HCT116 (cell line): Measurements from ENCODE around the gene DNM1. TPM values are rescaled to one million over a fixed set of nuclear protein-coding genes. Genes with fewer than 3 reads are reported as not detected.
A peak's percentile ranks its signal among the peaks of the same experiment; 100 is the strongest.

Experiments
- ATAC-seq: fragments of 200-7000 bp; cut with Tn5 transposase; 2 replicates; pipeline ENCODE4 v1.9.1; 2020; ENCODE audit warnings: mild to moderate bottlenecking, moderate library complexity
- BruUV-seq: library from RNA; stranded (reverse); fragments of 400-500 nt; replicated peaks from 2 replicates; lab custom pipeline; 2021; lab: Mats Ljungman, UMichigan
- CTCF ChIA-PET: fragments of 300-600 bp; sonication (Branson Sonifier 250); formaldehyde crosslinking; loops from one replicate; lab custom pipeline; 2021; ENCODE audit warnings: antibody characterized with exemption; lab: Charles Lee
- POLR2A ChIA-PET: fragments of 300-600, 350-600 bp; sonication (Branson Sonifier 250); formaldehyde crosslinking; loops from one replicate; lab custom pipeline; 2021; ENCODE audit warnings: antibody characterized with exemption; lab: Charles Lee
- RAD21 ChIA-PET, 2 experiments: fragments of 300-600 bp; sonication (Branson Sonifier 250); formaldehyde crosslinking; loops; one replicate each; lab custom pipeline; 2023; ENCODE audit warnings: low total read pairs in 2 of 2; ENCODE audit not compliant: uncharacterized antibody in 2 of 2, unreplicated experiment in 2 of 2, low non-redundant PET in 1 of 2; lab: Charles Lee
- DNase-seq: peaks from one replicate; pipeline ENCODE4 v3.0.0-alpha.2; 2010; ENCODE audit warnings: low read depth, low spot score
- H2AFZ ChIP-seq: fragments of 200-600 bp; shearing (Covaris generic), sonication (generic); 2 replicates; pipeline ENCODE4 v1.6.1; 2017; ENCODE audit warnings: low read depth, mixed run types, mixed read lengths, antibody characterized with exemption, low read length; ENCODE audit not compliant: poor library complexity, severe bottlenecking
- H3K27ac ChIP-seq: 2 replicates; pipeline ENCODE4 v1.5.1; 2012; ENCODE audit warnings: low read depth, low read length
- H3K27me3 ChIP-seq: fragments of 200-600 bp; sonication (generic); 2 replicates; pipeline ENCODE4 v1.6.1; 2016; ENCODE audit warnings: mixed run types, low read length, mixed read lengths; ENCODE audit not compliant: insufficient read depth
- H3K36me3 ChIP-seq, 2 experiments: fragments of 200-500 bp in 1 of 2; fragments of 200-600 bp in 1 of 2; sonication (Bioruptor generic) in 1 of 2; sonication (generic) in 1 of 2; 2 replicates each; pipeline versions ENCODE4 v1.5.1 to v1.6.1; 2014 to 2016; ENCODE audit warnings: low read length in 2 of 2, inconsistent platforms in 1 of 2, mixed read lengths in 1 of 2, mixed run types in 1 of 2; ENCODE audit not compliant: insufficient read depth in 2 of 2, control insufficient read depth in 1 of 2
- H3K4me1 ChIP-seq, 2 experiments: fragments of 200-600 bp in 1 of 2; sonication (generic) in 1 of 2; 2 replicates each; pipeline versions ENCODE4 v1.5.1 to v1.6.1; 2012 to 2017; ENCODE audit warnings: low read length in 2 of 2, inconsistent platforms in 1 of 2, mild to moderate bottlenecking in 1 of 2, mixed read lengths in 1 of 2, mixed run types in 1 of 2, moderate library complexity in 1 of 2; ENCODE audit not compliant: insufficient read depth in 2 of 2, control insufficient read depth in 1 of 2
- H3K4me2 ChIP-seq: fragments of 200-600 bp; sonication (generic); 2 replicates; pipeline ENCODE4 v1.6.1; 2017; ENCODE audit warnings: mixed run types, low read length, mixed read lengths
- H3K4me3 ChIP-seq, 2 experiments: fragments of 200-600 bp in 1 of 2; sonication (generic) in 1 of 2; replicated peaks in 1 of 2; 2 replicates each; pipeline ENCODE4 v1.5.1; 2011 to 2016; ENCODE audit warnings: low read length in 2 of 2, control low read depth in 1 of 2, low read depth in 1 of 2, mild to moderate bottlenecking in 1 of 2, mixed read lengths in 1 of 2, mixed run types in 1 of 2
- H3K79me2 ChIP-seq: fragments of 200-600 bp; sonication (generic); 2 replicates; pipeline ENCODE4 v1.6.1; 2017; ENCODE audit warnings: mild to moderate bottlenecking, mixed run types, low read length, moderate library complexity, mixed read lengths; ENCODE audit not compliant: insufficient read depth
- H3K9ac ChIP-seq: fragments of 200-600 bp; sonication (generic); 2 replicates; pipeline ENCODE4 v1.6.1; 2016; ENCODE audit warnings: low read length, mixed read lengths
- H3K9me2 ChIP-seq: fragments of 200-600 bp; sonication (generic), shearing (Covaris generic); 2 replicates; pipeline ENCODE4 v1.6.1; 2017; ENCODE audit warnings: mixed run types, mild to moderate bottlenecking, moderate library complexity; ENCODE audit not compliant: insufficient read depth
- H3K9me3 ChIP-seq, 2 experiments: fragments of 200-500 bp in 1 of 2; fragments of 200-600 bp in 1 of 2; sonication (Bioruptor generic) in 1 of 2; sonication (generic) in 1 of 2; 2 replicates each; pipeline ENCODE4 v1.6.1; 2014 to 2017; ENCODE audit warnings: low read length in 2 of 2, mixed read lengths in 2 of 2, inconsistent platforms in 1 of 2, low read depth in 1 of 2, mild to moderate bottlenecking in 1 of 2, mixed run types in 1 of 2, moderate library complexity in 1 of 2; ENCODE audit not compliant: control insufficient read depth in 1 of 2, insufficient read depth in 1 of 2
- H4K20me1 ChIP-seq: fragments of 200-600 bp; sonication (generic), shearing (Covaris generic); 2 replicates; pipeline ENCODE4 v1.6.1; 2017; ENCODE audit warnings: mixed run types, mild to moderate bottlenecking, moderate library complexity; ENCODE audit not compliant: insufficient read depth
- CTCF ChIP-seq, 3 experiments: fragments of 200-600 bp in 1 of 3; sonication (generic) in 1 of 3; IDR thresholded peaks in 2 of 3; conservative IDR thresholded peaks in 1 of 3; 2 replicates each; pipeline ENCODE4 v1.5.1; 2012 to 2017; ENCODE audit warnings: low read depth in 2 of 3, low read length in 2 of 3, antibody characterized with exemption in 1 of 3, borderline replicate concordance in 1 of 3, control low read depth in 1 of 3, mild to moderate bottlenecking in 1 of 3, mixed read lengths in 1 of 3, mixed run types in 1 of 3, moderate library complexity in 1 of 3; ENCODE audit not compliant: insufficient read depth in 1 of 3
- JUND ChIP-seq: IDR thresholded peaks from 2 replicates; pipeline ENCODE4 v1.6.1; 2012
- POLR2A ChIP-seq: IDR thresholded peaks from 2 replicates; pipeline ENCODE4 v1.7.0; 2011; ENCODE audit warnings: borderline replicate concordance; ENCODE audit not compliant: insufficient read depth, insufficient read length; ENCODE audit errors: extremely low read depth
- ZNF274 ChIP-seq: fragments of 200-500 bp; sonication (Bioruptor generic); IDR thresholded peaks from 2 replicates; pipeline ENCODE4 v1.6.1; 2014; ENCODE audit warnings: mild to moderate bottlenecking, low read depth, low read length, inconsistent platforms
- intact Hi-C: fragments of 100-400 bp; cut with micrococcal nuclease; formaldehyde crosslinking; loops from 2 replicates; pipeline ENCODE4 v1.10.0; 2022
- total RNA-seq: library from RNA; stranded (reverse); gene quantifications from one replicate; pipeline ENCODE4 v1.2.1, GENCODE V29; 2021; ENCODE audit not compliant: unreplicated experiment

The DNM1 gene
- total RNA-seq, 1 experiment from 2014 or later, result 12.0 TPM

GRCh38 chr9:128259156-128259555 lies 56.0 kb downstream of the DNM1 start:
- ATAC-seq, result no peak
- no peak overlapping the region for H2AFZ ChIP-seq
- no peaks in the 10 kb centered on the region for H4K20me1 ChIP-seq
- BruUV-seq, result no TSS peak
- no peak overlapping the region for H3K9ac ChIP-seq
- no peak for TF ChIP-seq POLR2A
- peak in 2 of 3 experiments; percentile 26 to 35; a peak in 2 of 6 replicates for TF ChIP-seq CTCF (IDR thresholded peaks at IDR 0.05 in 2 of 3, conservative IDR thresholded peaks at IDR 0.05 in 1 of 3; ENCODE audit: borderline replicate concordance in 1 of 3, insufficient read depth in 1 of 3, low read depth in 2 of 3, low read length in 2 of 3)
- H3K4me1 ChIP-seq, result peaks cover 0 to 7% of the 10 kb centered on the region in 2 experiments; a peak in 1 of 4 replicates
- peaks cover 0 to 22% of the 10 kb centered on the region in 2 experiments; a peak in 2 of 4 replicates for H3K36me3 ChIP-seq
- H3K27ac ChIP-seq, result no peak overlapping the region; the same call in 1 of the 2 replicates
- H3K4me3 ChIP-seq, result no peak overlapping the region
- H3K4me2 ChIP-seq, result no peak overlapping the region
- RAD21 ChIA-PET, result no interaction called here
- intact Hi-C loops, result no loop called here
- H3K9me3 ChIP-seq, result no peaks in the 10 kb centered on the region
- H3K9me2 ChIP-seq, result no peaks in the 10 kb centered on the region
- no peaks in the 10 kb centered on the region for H3K79me2 ChIP-seq
- CTCF ChIA-PET, result no interaction called here
- no peaks in the 10 kb centered on the region for H3K27me3 ChIP-seq
- DNase-seq, result no peak
- POLR2A ChIA-PET, result interaction anchor here (1.0 kb wide), 1 partner anchor 9 kb away, joined by 3 read pairs; no protein-coding TSS in a partner anchor

- RAD21 ChIA-PET, result no interaction called here
- BruUV-seq, result no TSS peak
Observed at GRCh38 chr9:128260340-128260739, 57.2 kb downstream of the DNM1 start.

More at GRCh38 chr9:128260340-128260739, 57.2 kb downstream of the DNM1 start:
- ATAC-seq, result no peak
- CTCF ChIA-PET, result interaction anchor here (1.0 kb wide), 1 partner anchor 10 kb away, joined by 3 read pairs; no protein-coding TSS in a partner anchor
- Histone ChIP-seq H3K79me2 (no peaks in the 10 kb centered on the region), H3K4me2 (no peak overlapping the region), H3K27ac (no peak overlapping the region), H3K4me1 (peaks cover 0 to 2% of the 10 kb centered on the region in 2 experiments; a peak in 1 of 4 replicates), H3K36me3 (peaks cover 0 to 22% of the 10 kb centered on the region in 2 experiments; a peak in 2 of 4 replicates), H3K27me3 (no peaks in the 10 kb centered on the region), H3K9me3 (no peaks in the 10 kb centered on the region), H3K9ac (no peak overlapping the region), H4K20me1 (no peaks in the 10 kb centered on the region), H3K9me2 (no peaks in the 10 kb centered on the region), H3K4me3 (no peak overlapping the region), H2AFZ (no peak overlapping the region)
- TF ChIP-seq ZNF274, result no peak
- TF ChIP-seq JUND, result no peak
- no peak for TF ChIP-seq CTCF (IDR thresholded peaks at IDR 0.05 in 2 of 3, conservative IDR thresholded peaks at IDR 0.05 in 1 of 3; ENCODE audit: borderline replicate concordance in 1 of 3, insufficient read depth in 1 of 3, low read depth in 2 of 3, low read length in 2 of 3)
- POLR2A ChIA-PET, result interaction anchor here (0.9 kb wide), 1 partner anchor 10 kb away, joined by 3 read pairs; no protein-coding TSS in a partner anchor
- DNase-seq, result no peak
- intact Hi-C loops, result no loop called here
